Right forelimb (tissue), 1 donor: ENCODE results near the gene PARD3B.

Source experiments
- DNase-seq: peaks from one replicate; pipeline ENCODE4 v3.0.0-alpha.2; 2018

The PARD3B gene

GRCh38 chr2:204715361-204715760 lies 170.1 kb downstream of the PARD3B start:
- DNase-seq: no peak

DNA sequence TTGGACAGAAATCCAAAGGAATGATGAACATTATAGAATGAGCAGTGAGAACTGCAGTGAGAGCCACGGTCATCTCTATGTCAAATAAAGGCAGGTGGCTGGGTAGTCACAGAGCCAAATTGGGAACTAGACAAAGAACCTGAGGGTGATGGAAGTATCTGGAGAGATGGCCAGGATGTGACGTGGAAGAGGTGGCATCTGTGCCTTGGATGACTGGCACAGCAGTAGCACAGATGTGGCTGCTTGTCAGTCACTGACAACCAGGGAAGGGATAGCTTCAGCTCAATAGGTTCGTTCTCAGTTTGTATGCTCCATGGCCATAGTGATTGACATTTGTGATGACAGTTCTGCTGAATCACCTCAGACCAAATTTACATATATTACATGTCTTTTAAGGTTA lies 172.3 kb downstream of the PARD3B start:
- no peak for DNase-seq

GRCh38 chr2:204718607-204719006 lies 173.3 kb downstream of the PARD3B start:
- no peak for DNase-seq

DNA sequence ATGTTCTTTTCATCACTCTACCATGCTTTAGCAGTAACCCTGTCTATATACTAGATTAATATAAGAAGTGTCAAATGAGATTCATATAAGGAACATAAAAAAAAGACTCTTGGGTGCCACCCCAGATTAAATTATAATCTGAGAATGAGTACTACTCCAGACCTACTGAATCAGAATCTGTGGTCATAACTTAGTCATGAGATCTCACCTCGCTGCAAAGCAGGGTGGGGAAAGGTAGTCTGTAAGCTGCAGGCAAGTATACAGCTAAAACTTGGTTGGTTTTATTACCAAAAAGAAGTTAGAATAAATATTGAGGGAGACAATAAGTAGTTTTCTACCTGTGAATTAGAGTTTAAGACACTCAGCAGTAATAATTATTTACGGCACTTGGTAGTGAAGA lies 175.6 kb downstream of the PARD3B start:
- no peak for DNase-seq

- no peak for DNase-seq
Measured at GRCh38 chr2:204722207-204722606, 176.9 kb downstream of the PARD3B start.

DNA sequence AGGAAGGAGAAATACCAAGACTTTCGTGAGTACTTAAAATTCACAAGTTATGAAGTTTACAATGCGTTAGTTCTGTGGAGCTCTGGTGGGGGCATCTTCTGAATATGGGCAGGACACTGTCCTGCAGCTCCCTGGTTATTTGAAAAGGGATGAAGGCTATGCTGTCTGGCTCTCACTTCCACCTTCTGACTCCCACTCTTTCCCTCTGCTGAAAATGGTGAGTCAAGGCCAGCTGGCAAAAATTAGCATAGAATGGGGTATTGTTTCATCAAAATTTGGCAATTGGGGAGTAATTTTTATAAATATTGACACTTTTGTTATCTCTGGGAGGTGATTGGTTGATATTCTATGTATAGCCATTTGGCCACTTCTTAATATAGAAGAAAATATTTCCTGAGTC lies 177.4 kb downstream of the PARD3B start:
- DNase-seq: no peak

GRCh38 chr2:204725693-204726360 lies 180.6 kb downstream of the PARD3B start:
- no peak for DNase-seq

DNA sequence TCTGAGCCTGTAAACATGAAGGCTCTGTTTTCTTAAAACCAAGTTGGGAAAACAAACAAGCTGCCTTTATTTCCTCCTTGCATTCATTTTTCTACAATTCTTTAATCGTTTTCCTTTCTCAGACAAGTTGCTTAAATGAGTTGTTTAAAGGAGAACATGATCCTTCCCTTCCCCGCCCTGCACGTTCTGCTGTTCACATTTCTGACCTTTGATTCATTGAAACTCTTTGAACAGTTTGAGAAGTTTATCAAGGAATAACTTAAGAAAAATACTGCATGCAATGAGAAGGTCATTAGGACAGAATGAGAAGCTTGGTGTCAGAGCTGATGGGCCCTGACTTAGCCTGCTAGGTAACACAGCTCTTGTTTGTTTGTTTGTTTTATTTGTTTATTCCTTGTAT lies 181.6 kb downstream of the PARD3B start:
- DNase-seq: no peak

- DNase-seq: no peak
Measured at GRCh38 chr2:204727368-204727767, 182.1 kb downstream of the PARD3B start.

DNA sequence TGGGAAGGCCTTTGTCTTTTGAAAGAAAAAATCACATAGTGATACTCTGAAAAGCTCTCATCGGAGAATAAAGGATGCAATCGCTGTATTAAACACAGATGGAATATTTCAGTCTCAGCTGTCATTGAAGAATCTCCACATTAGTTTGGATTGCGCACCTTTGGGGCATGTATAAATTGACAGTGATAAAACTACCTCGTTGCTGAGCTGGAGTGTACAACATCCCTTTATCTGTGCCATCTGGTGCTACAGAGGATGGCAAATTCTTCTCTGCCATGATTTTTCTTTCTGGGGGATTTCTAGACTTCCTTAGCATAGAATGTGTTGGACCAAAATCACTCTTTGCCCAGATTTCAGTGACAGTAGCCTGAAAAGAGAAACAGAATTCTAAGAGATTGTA lies 185.3 kb downstream of the PARD3B start:
- DNase-seq: no peak

GRCh38 chr2:204732019-204732418 lies 186.7 kb downstream of the PARD3B start:
- DNase-seq: no peak

- DNase-seq: no peak
Measured at GRCh38 chr2:204737296-204737695, 192.0 kb downstream of the PARD3B start.

GRCh38 chr2:204738721-204739120 lies 193.4 kb downstream of the PARD3B start:
- DNase-seq: no peak

DNA sequence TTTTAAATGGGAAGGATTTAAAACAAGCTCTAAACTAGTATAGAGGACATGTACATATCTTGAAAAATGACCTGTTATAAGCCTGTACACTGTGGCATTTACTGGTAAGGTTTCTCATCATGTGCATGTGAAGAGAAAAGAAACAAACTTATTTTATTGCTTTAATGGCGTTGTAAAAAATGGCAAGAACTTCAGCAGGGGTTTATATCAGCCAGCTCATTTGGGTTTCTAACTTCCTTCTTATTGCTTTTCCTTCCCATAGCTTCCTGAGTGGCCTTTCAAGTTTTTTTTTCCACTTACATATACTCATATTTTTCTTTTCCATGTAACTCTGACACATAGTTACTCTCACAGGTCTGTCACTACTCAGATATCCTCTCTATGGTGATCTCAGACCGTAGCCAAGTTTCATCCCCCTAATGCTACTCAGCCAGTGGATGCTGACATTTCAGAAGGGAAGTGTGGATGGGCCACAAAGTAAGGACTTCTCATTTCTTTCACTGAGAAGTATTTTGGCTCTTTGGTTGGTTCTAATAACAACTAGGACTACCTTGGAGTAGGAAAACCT lies 198.2 kb downstream of the PARD3B start:
- DNase-seq: no peak

DNA sequence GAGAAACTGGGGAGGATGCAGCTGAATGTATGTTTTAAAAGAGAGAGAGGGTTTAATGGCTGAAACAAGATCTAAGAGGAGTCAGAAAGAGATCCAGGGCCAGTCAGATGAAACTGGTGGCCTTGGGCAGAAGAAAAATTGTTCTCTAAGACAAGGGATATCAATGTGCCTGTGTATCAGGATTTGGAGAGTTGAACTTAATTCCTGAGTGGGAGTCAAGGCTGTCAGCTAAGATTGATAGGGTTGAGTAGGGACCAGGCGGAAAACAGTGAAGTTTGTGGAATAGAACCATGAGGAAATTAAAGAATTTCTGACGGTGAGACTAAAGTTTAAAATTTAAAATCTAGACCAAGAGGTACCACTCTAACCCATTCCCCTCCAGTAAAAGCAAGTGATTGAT lies 199.2 kb downstream of the PARD3B start:
- DNase-seq: no peak

GRCh38 chr2:204748286-204748685 lies 203.0 kb downstream of the PARD3B start:
- no peak for DNase-seq

DNA sequence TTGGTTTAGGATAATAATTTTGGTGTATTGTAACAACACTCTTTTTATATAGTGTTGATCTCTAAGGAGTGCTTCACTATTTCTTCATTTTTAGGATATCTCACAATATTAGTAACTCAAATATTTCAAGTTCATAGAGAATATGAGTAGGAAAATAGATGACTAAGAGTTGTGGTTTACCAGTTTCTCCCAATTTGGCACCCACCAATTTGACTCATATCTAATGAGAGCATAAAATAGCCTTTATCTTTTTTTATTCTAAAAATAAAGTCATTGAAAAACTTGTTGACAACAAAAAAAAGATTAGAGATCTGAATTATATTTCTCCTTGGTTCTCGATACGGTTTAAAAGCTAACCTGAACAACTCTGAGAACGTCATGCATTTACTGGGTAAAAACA lies 204.0 kb downstream of the PARD3B start:
- no peak for DNase-seq

- no peak for DNase-seq
Measured at GRCh38 chr2:204750389-204750788, 205.1 kb downstream of the PARD3B start.

- DNase-seq: no peak
Measured at GRCh38 chr2:204751472-204751871, 206.2 kb downstream of the PARD3B start.

- DNase-seq: no peak
Measured at GRCh38 chr2:204753841-204754240, 208.6 kb downstream of the PARD3B start.

GRCh38 chr2:204754898-204755297 lies 209.6 kb downstream of the PARD3B start:
- DNase-seq: no peak

DNA sequence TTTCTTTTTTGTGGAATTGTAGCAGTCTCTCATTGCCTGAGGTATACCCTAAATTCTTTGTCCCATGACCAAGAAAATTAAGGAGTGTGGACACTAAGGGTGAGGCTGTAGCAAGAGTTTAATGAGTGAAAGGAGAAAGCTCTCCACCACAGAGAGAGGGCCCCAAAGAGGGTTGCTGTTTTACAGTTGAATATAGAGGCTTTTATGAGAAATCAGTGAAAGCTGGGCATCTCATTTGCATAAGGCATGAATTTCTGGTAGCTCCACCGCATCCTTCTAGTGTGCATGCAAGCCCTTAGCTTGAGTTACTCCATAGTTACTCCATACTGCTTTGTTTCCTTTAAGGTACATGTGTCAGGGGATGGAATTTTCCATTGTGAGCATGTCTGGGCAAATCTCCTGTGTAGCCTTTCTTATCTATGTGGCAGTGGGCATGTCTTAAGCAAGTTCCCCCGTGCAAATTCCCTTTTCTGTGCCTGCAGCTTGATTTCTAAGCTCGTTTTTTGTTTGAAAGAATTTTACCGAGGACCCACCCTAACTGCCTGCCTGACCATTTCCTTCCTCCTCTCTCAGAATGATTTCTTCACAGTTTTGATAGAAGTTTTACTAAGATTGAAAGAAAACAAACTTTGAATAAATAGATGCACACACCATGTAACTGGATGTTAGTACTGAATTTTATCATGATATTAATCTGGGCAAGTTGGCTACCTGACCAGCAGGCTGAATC lies 218.9 kb downstream of the PARD3B start:
- no peak for DNase-seq

- DNase-seq: no peak
Measured at GRCh38 chr2:204770735-204771134, 225.5 kb downstream of the PARD3B start.

DNA sequence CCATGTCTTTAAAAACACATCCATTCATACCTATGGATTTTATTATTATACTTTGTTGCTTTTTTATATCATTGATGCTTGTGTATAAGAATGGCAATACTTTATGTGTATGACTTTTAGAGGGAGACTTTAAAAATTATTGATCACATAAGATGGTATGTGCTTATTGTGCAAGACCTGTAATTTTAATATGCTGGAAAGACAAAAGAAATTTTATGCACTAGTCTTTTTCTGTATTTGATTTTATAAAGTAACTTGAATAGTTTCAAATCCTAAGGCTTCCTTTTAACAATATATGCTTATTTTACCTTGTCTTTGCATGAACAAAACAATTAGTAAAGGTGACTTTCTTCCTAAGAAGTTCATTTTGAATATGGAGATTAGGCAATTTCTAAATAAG lies 226.4 kb downstream of the PARD3B start:
- DNase-seq: no peak
